Bronchial epithelial cell (primary cell): ENCODE results near the gene SLC25A36. TPM values are rescaled to one million over a fixed set of nuclear protein-coding genes. Genes with fewer than 3 reads are reported as not detected.

Source experiments
- DNase-seq: peaks from one replicate; pipeline ENCODE4 v3.0.0-alpha.2; 2010; ENCODE audit warnings: low read depth
- FAIRE-seq: peaks from 2 replicates; lab custom pipeline; 2011; peaks lifted over from hg19 to GRCh38; lab: Jason Lieb, UNC
- H3K27me3 ChIP-seq: 2 replicates; pipeline ENCODE4 v1.5.1; 2011; ENCODE audit warnings: low read length; ENCODE audit not compliant: control insufficient read depth, insufficient read depth
- H3K36me3 ChIP-seq: 2 replicates; pipeline ENCODE4 v1.5.1; 2011; ENCODE audit warnings: low read length; ENCODE audit not compliant: control insufficient read depth, insufficient read depth
- H3K4me3 ChIP-seq: 2 replicates; pipeline ENCODE4 v1.5.1; 2011; ENCODE audit warnings: mild to moderate bottlenecking, low read depth, low read length, control low read depth
- CTCF ChIP-seq: IDR thresholded peaks from 2 replicates; pipeline ENCODE4 v1.5.1; 2011; ENCODE audit warnings: mild to moderate bottlenecking, moderate library complexity, low read length, control low read depth, inconsistent platforms; ENCODE audit not compliant: insufficient read depth, severe bottlenecking
- total RNA-seq: library from RNA; depleted of rRNA; stranded (reverse); fragments of >200 nt; gene quantifications from 2 replicates; pipeline ENCODE4 v1.2.1, GENCODE V29; 2014

The SLC25A36 gene
- total RNA-seq, 1 donor from 2014 or later: 166 TPM

- DNase-seq (no peak), FAIRE-seq (no peak)
- no peak for TF ChIP-seq CTCF
- Histone ChIP-seq H3K27me3 (no peaks in the 10 kb centered on the region), H3K4me3 (no peak overlapping the region), H3K36me3 (no peaks in the 10 kb centered on the region)
These were observed 77.6 kb downstream of the SLC25A36 start for GRCh38 chr3:141019244-141019643.

- Histone ChIP-seq H3K4me3 (no peak overlapping the region), H3K27me3 (no peaks in the 10 kb centered on the region), H3K36me3 (no peaks in the 10 kb centered on the region)
- no peak for TF ChIP-seq CTCF
- FAIRE-seq (no peak), DNase-seq (peak; percentile 10)
These were observed 78.7 kb downstream of the SLC25A36 start for GRCh38 chr3:141020143-141020830.

GRCh38 chr3:141021261-141021660 lies 79.6 kb downstream of the SLC25A36 start:
- DNase-seq (no peak), FAIRE-seq (no peak)
- H3K36me3 ChIP-seq: no peaks in the 10 kb centered on the region
- H3K27me3 ChIP-seq: no peaks in the 10 kb centered on the region
- H3K4me3 ChIP-seq: no peak overlapping the region
- TF ChIP-seq CTCF: no peak

Other genes with a start within 250 kb of the SLC25A36 start
- gene SPSB4, start 109.5 kb downstream of the SLC25A36 start, total RNA-seq: 0.26 and 0.38 TPM in 2 replicates